ENCODE measurements around the gene TWF2.

- TF ChIP-seq RAD21 (IDR thresholded peaks at IDR 0.05; ENCODE audit: low read length) (no peak), RFX5 (IDR thresholded peaks at IDR 0.05; ENCODE audit: low read depth, low read length) (no peak), CTCF (conservative IDR thresholded peaks at IDR 0.05; ENCODE audit: low read depth, low read length) (no peak), ELK1 (IDR thresholded peaks at IDR 0.05; ENCODE audit: borderline replicate concordance, low read depth, low read length) (no peak), POLR2A (IDR thresholded peaks at IDR 0.05; ENCODE audit: low read depth, low read length) (no peak), MXI1 (IDR thresholded peaks at IDR 0.05; ENCODE audit: borderline replicate concordance, low read depth, low read length) (no peak), FOS (IDR thresholded peaks at IDR 0.05; ENCODE audit: low read depth, low read length) (no peak), SMC3 (IDR thresholded peaks at IDR 0.05; ENCODE audit: low read depth, low read length) (no peak), USF2 (IDR thresholded peaks at IDR 0.05; ENCODE audit: low read depth, low read length) (no peak), NFE2L2 (IDR thresholded peaks at IDR 0.05; ENCODE audit: low read depth, low read length) (no peak), MAFK (IDR thresholded peaks at IDR 0.05; ENCODE audit: low read depth, low read length) (no peak), RCOR1 (IDR thresholded peaks at IDR 0.05; ENCODE audit: insufficient replicate concordance, low read length) (no peak), CHD1 (IDR thresholded peaks at IDR 0.05; ENCODE audit: low read depth, low read length) (no peak)
Measured at GRCh38 chr3:52228751-52229291, 10.1 kb downstream of the TWF2 start.
